ENCODE data around the gene NRIP2.
"Not testable (repeated sequence)": the region's sequence is repeated elsewhere in the genome, so short reads cannot be mapped to it uniquely, and the experiment has no call there.

NRIP2 gene

GRCh38 chr12:2834581-2835491 is at the start of gene NRIP2:
TSS of gene NRIP2 (minus strand) at chr12:2835035. CDS start at chr12:2834983, 52 bp downstream.
- no peak for DNase-seq (ENCODE audit: low read depth)
- no peak for TF ChIP-seq CTCF (IDR thresholded peaks at IDR 0.05; ENCODE audit: control insufficient read depth, extremely low read depth, insufficient read depth)
- no peak within 1 kb of the TSS for H3K4me3 ChIP-seq (ENCODE audit: low read depth, low read length)

GRCh38 chr12:2879853-2880252 is 45.0 kb upstream of the NRIP2 start:
- H3K4me3 ChIP-seq (ENCODE audit: low read depth, low read length), result no peak overlapping the region
- DNase-seq (ENCODE audit: low read depth), result no peak
- TF ChIP-seq CTCF (IDR thresholded peaks at IDR 0.05; ENCODE audit: control insufficient read depth, extremely low read depth, insufficient read depth), result no peak

- 0 out of 2 replicates have a peak, but pooled peaks have one; percentile 8 for TF ChIP-seq CTCF (IDR thresholded peaks at IDR 0.05; ENCODE audit: control insufficient read depth, extremely low read depth, insufficient read depth)
- DNase-seq (ENCODE audit: low read depth), result no peak
- H3K4me3 ChIP-seq (ENCODE audit: low read depth, low read length), result peak overlapping the region; percentile 72
Measured at GRCh38 chr12:2877953-2878732, 43.3 kb upstream of the NRIP2 start.

- H3K4me3 ChIP-seq (ENCODE audit: low read depth, low read length), result peak within 1 kb of the TSS; percentile 72
- peak; percentile 28 for TF ChIP-seq CTCF (IDR thresholded peaks at IDR 0.05; ENCODE audit: control insufficient read depth, extremely low read depth, insufficient read depth)
- peak; percentile 58 for DNase-seq (ENCODE audit: low read depth)
Measured at GRCh38 chr12:2877047-2877952, 42.5 kb upstream of the NRIP2 start, which contains the start of the genes FOXM1 and RHNO1. TSS of gene FOXM1 (minus strand) at chr12:2877174. CDS start at chr12:2874478, 2,696 bp downstream. TSS of gene RHNO1 (plus strand) at chr12:2877223. CDS start at chr12:2885367, 8,144 bp downstream.

- no peak for DNase-seq (ENCODE audit: low read depth)
- H3K4me3 ChIP-seq (ENCODE audit: low read depth, low read length), result peak overlapping the region; percentile 72
- TF ChIP-seq CTCF (IDR thresholded peaks at IDR 0.05; ENCODE audit: control insufficient read depth, extremely low read depth, insufficient read depth), result no peak
Measured at GRCh38 chr12:2876431-2877046, 41.7 kb upstream of the NRIP2 start.

- H3K4me3 ChIP-seq (ENCODE audit: low read depth, low read length); DNase-seq (ENCODE audit: low read depth): not testable (repeated sequence)
Measured at GRCh38 chr12:2868986-2869632, 34.3 kb upstream of the NRIP2 start.

Data from LNCaP clone FGC (cell line).